IMR-90 (cell line): ENCODE measurements around the gene ZNF519.
"Not testable (repeated sequence)": the region's sequence is repeated elsewhere in the genome, so short reads cannot be mapped to it uniquely, and the experiment has no call there.

ENCODE experiments used
- POLR2A ChIP-seq: IDR thresholded peaks from 2 replicates; pipeline ENCODE4 v1.6.1; 2012; ENCODE audit warnings: mild to moderate bottlenecking, low read depth, low read length
- SMC3 ChIP-seq: fragments of 150-350 bp; IDR thresholded peaks from 2 replicates; pipeline ENCODE4 v1.6.1; 2016; ENCODE audit warnings: low read depth, mild to moderate bottlenecking, antibody characterized with exemption, low read length, moderate library complexity
- TF ChIP-seq, protein P1 (sequence below): conservative IDR thresholded peaks from 2 replicates; pipeline ENCODE4 v1.5.1; 2012; ENCODE audit warnings: mild to moderate bottlenecking, low read depth, low read length, improper control_type of control experiment
- TF ChIP-seq, protein P2 (sequence below): fragments of 150-350 bp; IDR thresholded peaks from 2 replicates; pipeline ENCODE4 v1.6.1; 2016; ENCODE audit warnings: low read depth, mild to moderate bottlenecking, low read length, moderate library complexity, borderline replicate concordance

DNA sequence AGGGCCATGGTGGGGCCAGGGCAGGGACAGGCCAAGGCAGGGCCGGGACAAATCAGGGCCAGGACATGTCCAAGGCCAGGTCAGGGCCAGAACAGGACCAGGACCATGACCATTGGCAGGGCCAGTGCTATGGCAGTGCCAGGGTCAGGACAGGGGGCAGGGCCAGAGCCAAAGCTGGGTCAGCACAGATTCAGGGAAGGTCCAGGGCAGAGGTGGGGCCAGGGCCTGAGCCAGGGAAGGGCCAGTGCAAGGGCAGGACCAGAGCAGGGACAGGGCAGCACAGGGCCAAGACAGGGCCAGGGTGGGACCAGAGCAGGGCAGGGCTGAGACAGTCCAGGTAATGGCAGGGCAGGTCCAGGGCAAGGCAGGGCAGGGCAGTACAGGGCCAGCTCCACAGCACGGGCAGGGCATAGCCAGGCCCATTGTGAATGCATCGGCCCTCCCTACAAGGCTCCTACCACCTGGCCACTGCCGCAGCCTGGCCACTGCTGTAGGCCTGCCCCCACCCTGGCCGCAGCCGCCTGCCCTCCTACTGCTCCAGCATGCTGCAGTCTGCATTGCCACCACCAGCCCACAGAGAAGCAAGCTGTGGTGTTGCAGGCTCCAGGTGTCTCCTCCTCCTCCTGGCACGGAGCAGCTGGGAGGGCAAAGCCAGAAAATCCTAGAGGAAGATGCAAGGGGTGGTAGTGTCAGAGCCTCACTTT, 41.9 kb upstream of the ZNF519 start:
- TF ChIP-seq, protein P1, sequence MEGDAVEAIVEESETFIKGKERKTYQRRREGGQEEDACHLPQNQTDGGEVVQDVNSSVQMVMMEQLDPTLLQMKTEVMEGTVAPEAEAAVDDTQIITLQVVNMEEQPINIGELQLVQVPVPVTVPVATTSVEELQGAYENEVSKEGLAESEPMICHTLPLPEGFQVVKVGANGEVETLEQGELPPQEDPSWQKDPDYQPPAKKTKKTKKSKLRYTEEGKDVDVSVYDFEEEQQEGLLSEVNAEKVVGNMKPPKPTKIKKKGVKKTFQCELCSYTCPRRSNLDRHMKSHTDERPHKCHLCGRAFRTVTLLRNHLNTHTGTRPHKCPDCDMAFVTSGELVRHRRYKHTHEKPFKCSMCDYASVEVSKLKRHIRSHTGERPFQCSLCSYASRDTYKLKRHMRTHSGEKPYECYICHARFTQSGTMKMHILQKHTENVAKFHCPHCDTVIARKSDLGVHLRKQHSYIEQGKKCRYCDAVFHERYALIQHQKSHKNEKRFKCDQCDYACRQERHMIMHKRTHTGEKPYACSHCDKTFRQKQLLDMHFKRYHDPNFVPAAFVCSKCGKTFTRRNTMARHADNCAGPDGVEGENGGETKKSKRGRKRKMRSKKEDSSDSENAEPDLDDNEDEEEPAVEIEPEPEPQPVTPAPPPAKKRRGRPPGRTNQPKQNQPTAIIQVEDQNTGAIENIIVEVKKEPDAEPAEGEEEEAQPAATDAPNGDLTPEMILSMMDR, result not testable (repeated sequence)
- not testable (repeated sequence) for TF ChIP-seq SMC3, POLR2A
- TF ChIP-seq, protein P2, sequence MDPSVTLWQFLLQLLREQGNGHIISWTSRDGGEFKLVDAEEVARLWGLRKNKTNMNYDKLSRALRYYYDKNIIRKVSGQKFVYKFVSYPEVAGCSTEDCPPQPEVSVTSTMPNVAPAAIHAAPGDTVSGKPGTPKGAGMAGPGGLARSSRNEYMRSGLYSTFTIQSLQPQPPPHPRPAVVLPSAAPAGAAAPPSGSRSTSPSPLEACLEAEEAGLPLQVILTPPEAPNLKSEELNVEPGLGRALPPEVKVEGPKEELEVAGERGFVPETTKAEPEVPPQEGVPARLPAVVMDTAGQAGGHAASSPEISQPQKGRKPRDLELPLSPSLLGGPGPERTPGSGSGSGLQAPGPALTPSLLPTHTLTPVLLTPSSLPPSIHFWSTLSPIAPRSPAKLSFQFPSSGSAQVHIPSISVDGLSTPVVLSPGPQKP, result not testable (repeated sequence)
